Renal pelvis (tissue), 4 donors: ENCODE measurements around the gene KIR2DL3. TPM values are rescaled to one million over a fixed set of nuclear protein-coding genes. Genes with fewer than 3 reads are reported as not detected.

ENCODE experiments used
- DNase-seq: peaks from one replicate; pipeline ENCODE4 v3.0.0-alpha.2; 2013
- polyA plus RNA-seq, 3 donors: library from polyadenylated mRNA; unstranded; fragments of 120-200 nt; gene quantifications; one replicate each; pipeline ENCODE4 v1.2.1, GENCODE V29; 2013; ENCODE audit not compliant: insufficient read length in 3 of 3

Gene KIR2DL3
- polyA plus RNA-seq, 3 donors: not detected

DNA sequence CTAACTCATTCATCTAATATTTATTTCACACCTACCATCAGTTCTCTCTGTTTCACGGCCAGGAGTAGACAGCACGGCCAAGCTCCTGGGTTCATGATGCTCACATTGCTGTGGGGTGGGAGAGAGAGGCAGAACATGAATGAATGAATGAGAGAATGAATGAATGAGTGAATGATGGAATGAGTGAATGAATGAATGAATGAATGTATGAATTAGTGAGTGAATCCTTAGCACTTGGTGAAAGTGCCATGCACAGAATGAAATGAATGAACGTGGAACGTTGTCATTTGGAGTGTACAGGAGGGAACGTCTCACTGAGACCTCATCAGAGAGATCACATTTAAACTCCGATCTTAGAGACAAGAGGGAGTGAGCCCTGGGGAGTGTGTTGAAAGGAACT, 53.2 kb downstream of the KIR2DL3 start:
- no peak for DNase-seq

DNA sequence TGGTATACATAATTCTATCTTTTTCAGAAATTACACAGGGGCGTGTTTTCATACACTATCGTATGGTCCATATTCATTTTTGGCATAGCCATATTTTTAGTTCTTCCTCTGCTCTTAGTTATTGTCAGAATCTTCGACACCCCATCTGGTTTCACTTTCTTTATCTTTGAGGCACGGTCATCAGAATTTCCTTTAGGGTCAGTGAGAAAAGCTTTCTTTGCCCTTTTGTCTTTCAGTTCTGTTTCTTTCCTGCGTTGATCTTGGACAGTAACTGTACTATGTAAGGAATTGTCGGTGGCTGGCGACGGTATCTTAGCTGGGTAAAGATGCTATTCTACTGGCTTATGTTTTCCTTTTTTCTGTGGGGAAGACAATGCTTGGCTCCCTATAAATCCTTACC, 54.5 kb downstream of the KIR2DL3 start:
- no peak for DNase-seq

DNA sequence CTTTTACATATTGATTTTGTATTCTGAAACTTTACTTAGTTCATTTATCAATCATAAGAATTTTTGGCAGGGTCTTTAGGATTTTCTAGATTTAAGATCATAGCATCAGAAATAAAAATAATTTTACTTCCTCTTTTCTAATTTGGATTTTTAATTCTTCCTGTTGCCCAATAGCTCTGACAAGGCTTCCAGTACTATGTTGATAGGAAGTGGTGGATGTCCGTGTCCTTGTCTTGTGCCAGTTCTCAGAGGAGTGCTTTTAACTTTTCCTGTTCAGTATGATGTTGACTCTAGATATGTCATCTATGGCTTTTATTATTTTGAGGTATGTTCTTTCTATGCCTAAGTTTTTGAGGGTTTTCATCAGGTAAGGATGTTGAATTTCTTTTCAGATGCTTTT, 57.4 kb downstream of the KIR2DL3 start:
- DNase-seq: no peak

Other genes with a start within 250 kb of the KIR2DL3 start
- under 1 TPM in 1 of 3 donors, not detected in 2; 0.56 TPM for gene LAIR2, start 235.7 kb upstream of the KIR2DL3 start, polyA plus RNA-seq
- 1 to 10 TPM in 1 of 3 donors, under 1 TPM in 2; 0.58 to 1.1 (median 0.73) TPM for gene LILRA2, start 164.7 kb upstream of the KIR2DL3 start, polyA plus RNA-seq
- under 1 TPM; 0.43 to 0.53 (median 0.53) TPM for gene LILRA1, start 144.9 kb upstream of the KIR2DL3 start, polyA plus RNA-seq
- gene LILRB1, start 108.0 kb upstream of the KIR2DL3 start, polyA plus RNA-seq: 1 to 10 TPM in 2 of 3 donors, under 1 TPM in 1; 0.91 to 1.4 (median 1.3) TPM
- 1 to 10 TPM; 1.1 to 1.3 (median 1.2) TPM for gene LILRB4, start 75.5 kb upstream of the KIR2DL3 start, polyA plus RNA-seq
- not detected for gene KIR3DL3, start 14.1 kb upstream of the KIR2DL3 start, polyA plus RNA-seq
- under 1 TPM in 1 of 3 donors, not detected in 2; 0.29 TPM for gene KIR2DL1, start 31.3 kb downstream of the KIR2DL3 start, polyA plus RNA-seq
- gene KIR2DL4, start 65.1 kb downstream of the KIR2DL3 start, polyA plus RNA-seq: not detected
- not detected for gene KIR3DL1, start 78.0 kb downstream of the KIR2DL3 start, polyA plus RNA-seq
- gene KIR2DS4, start 94.2 kb downstream of the KIR2DL3 start, polyA plus RNA-seq: not detected
- gene KIR3DL2, start 111.9 kb downstream of the KIR2DL3 start, polyA plus RNA-seq: not detected
- gene FCAR, start 135.7 kb downstream of the KIR2DL3 start, polyA plus RNA-seq: under 1 TPM; 0.21 to 0.31 (median 0.29) TPM
- gene NCR1, start 167.6 kb downstream of the KIR2DL3 start, polyA plus RNA-seq: under 1 TPM; 0.13 to 0.31 (median 0.26) TPM
- under 1 TPM in 1 of 3 donors, not detected in 2; 0.04 TPM for gene NLRP7, start 209.0 kb downstream of the KIR2DL3 start, polyA plus RNA-seq
- 10 to 100 TPM in 2 of 3 donors, 1 to 10 TPM in 1; 7.8 to 22.2 (median 12.8) TPM for gene NLRP2, start 227.9 kb downstream of the KIR2DL3 start, polyA plus RNA-seq